Esophagus muscularis mucosa (tissue), 4 donors: ENCODE results near the gene ITPA. TPM values are rescaled to one million over a fixed set of nuclear protein-coding genes. Genes with fewer than 3 reads are reported as not detected.

Experiments
- DNase-seq: peaks from one replicate; pipeline ENCODE4 v3.0.0-alpha.2; 2017; ENCODE audit errors: extremely low spot score
- H3K27ac ChIP-seq, 4 donors: fragments of 200-600 bp; sonication (generic); replicated peaks in 1 of 4; 1 replicate in 3 of 4; 2 replicates in 1 of 4; pipeline ENCODE4 v1.5.1; 2016 to 2019; ENCODE audit warnings: mild to moderate bottlenecking in 1 of 4
- H3K27me3 ChIP-seq, 4 donors: fragments of 200-600 bp; sonication (generic); one replicate each; pipeline versions ENCODE4 v1.5.1 to v1.6.0; 2016 to 2019
- H3K36me3 ChIP-seq, 4 donors: fragments of 200-600 bp; sonication (generic); one replicate each; pipeline ENCODE4 v1.5.1; 2016 to 2019
- H3K4me1 ChIP-seq, 4 donors: fragments of 200-600 bp; sonication (generic); one replicate each; pipeline ENCODE4 v1.5.1; 2016 to 2019
- H3K4me3 ChIP-seq, 4 donors: fragments of 200-600 bp; sonication (generic); 1 replicate in 2 of 4; 2 replicates in 2 of 4; pipeline ENCODE4 v1.5.1; 2016 to 2019; ENCODE audit warnings: mild to moderate bottlenecking in 4 of 4, moderate library complexity in 1 of 4
- H3K9me3 ChIP-seq, 4 donors: fragments of 200-600 bp; sonication (generic); 1 replicate in 3 of 4; 2 replicates in 1 of 4; pipeline ENCODE4 v1.5.1; 2016 to 2019
- CTCF ChIP-seq, 3 experiments: fragments of 200-600 bp in 2 of 3; fragments of 450-650 bp in 1 of 3; sonication (generic) in 2 of 3; IDR thresholded peaks; one replicate each; pipeline ENCODE4 v1.5.1; 2017 to 2019; ENCODE audit warnings: antibody characterized with exemption in 3 of 3, mild to moderate bottlenecking in 2 of 3, moderate library complexity in 1 of 3
- EP300 ChIP-seq: sonication (generic); formaldehyde crosslinking; IDR thresholded peaks from one replicate; pipeline ENCODE4 v1.6.1; 2017; ENCODE audit warnings: antibody characterized with exemption
- POLR2A ChIP-seq: fragments of 450-650 bp; IDR thresholded peaks from one replicate; pipeline ENCODE4 v1.6.1; 2017; ENCODE audit warnings: antibody characterized with exemption, moderate library complexity, mild to moderate bottlenecking, low read depth
- POLR2AphosphoS5 ChIP-seq, 2 donors: sonication (generic); formaldehyde crosslinking; IDR thresholded peaks; one replicate each; pipeline ENCODE4 v1.6.1; 2017; ENCODE audit warnings: antibody characterized with exemption in 2 of 2
- WGBS: methylation state at CpG from one replicate; pipeline ENCODE4 v1.1.5; 2018; 5-methylcytosine and 5-hydroxymethylcytosine counted together
- intact Hi-C: fragments of 100-400 bp; cut with DNase I; formaldehyde crosslinking; loops from one replicate; pipeline ENCODE4 v1.15.1; 2023
- total RNA-seq, 4 donors: library from RNA; depleted of rRNA; stranded (reverse); fragments of >200 nt; gene quantifications; one replicate each; pipeline versions ENCODE4 v1.1.0 to v1.2.1, GENCODE V29; 2016

ITPA gene
- total RNA-seq, 4 donors from 2014 or later: 18.7 to 30.0 (median 27.8) TPM

DNA sequence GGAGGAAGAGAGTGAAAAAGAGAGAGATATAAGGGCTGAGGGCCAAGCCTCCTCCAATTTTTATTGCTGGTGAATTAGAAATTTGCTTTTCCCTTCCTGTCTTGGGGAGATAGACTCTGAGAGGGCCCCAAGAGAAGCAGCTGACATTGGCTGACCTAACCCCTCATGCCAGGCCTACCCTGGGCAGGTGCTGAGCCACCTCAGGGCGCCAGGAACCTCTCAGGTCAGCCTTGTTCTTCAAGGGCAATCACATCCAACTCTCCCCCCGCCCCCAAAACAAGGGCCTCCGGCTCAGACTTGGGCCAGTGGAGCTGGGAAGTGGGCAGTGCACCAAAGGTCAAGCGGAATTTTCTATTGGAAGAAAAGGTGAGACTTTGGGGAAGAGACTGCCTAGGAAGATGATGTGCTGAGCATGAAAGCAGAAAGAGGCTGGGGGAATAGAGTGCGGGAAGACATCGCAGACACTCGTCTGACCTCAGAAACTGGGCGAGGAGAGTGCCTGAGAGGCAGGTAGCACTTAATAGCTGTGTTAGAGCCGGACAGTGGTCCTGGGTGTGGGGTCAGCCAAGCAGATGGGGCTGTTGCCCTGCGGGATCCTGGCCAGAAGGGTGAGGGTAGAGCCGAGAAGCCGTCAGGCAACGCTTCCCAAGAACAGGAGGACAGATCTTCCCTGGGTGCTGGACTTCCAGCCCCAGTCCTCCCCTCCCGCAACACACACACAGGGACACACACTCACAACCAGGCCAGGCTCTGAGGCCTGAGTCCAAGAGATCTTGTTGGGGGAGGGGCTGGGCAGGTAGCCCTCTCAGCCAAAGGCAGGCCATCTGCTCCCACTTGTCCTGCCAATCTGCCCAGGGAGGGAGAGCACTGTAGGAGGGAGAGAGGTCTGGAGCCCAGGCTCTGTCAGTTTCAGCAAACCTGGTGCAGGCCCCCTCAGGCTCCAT is 45.9 kb upstream of the ITPA start:
- intact Hi-C loops: no loop called here
- DNase-seq: no peak

GRCh38 chr20:3164043-3164762 is 45.1 kb upstream of the ITPA start:
- WGBS: 86% methylated on average over 31 of the region's 32 CpGs
- Histone ChIP-seq H3K9me3 (no peaks in the 10 kb centered on the region), H3K27me3 (peaks cover 0 to 16% (median 2%) of the 10 kb centered on the region in 4 donors), H3K4me1 (peaks cover 0 to 21% (median 20%) of the 10 kb centered on the region in 4 donors), H3K36me3 (peaks cover 0 to 4% (median 0%) of the 10 kb centered on the region in 4 donors), H3K4me3 (peak overlapping the region in 2 of 4 donors; percentile 10 to 12), H3K27ac (no peak overlapping the region)
- TF ChIP-seq POLR2AphosphoS5 (IDR thresholded peaks at IDR 0.05) (no peak), POLR2A (no peak), EP300 (no peak), CTCF (IDR thresholded peaks at IDR 0.05) (no peak)
- no peak for DNase-seq
- intact Hi-C loops: no loop called here

More for the DNA sequence above, 45.9 kb upstream of the ITPA start:
- no peak overlapping the region for H3K27ac ChIP-seq
- peaks cover 0 to 9% (median under 1%) of the 10 kb centered on the region in 4 donors for H3K27me3 ChIP-seq
- no peaks in the 10 kb centered on the region for H3K9me3 ChIP-seq
- H3K4me3 ChIP-seq: no peak overlapping the region
- 89% methylated on average over 8 of the region's 14 CpGs for WGBS
- peaks cover 0 to 4% (median 0%) of the 10 kb centered on the region in 4 donors for H3K36me3 ChIP-seq
- TF ChIP-seq EP300 (no peak), CTCF (IDR thresholded peaks at IDR 0.05) (no peak), POLR2AphosphoS5 (IDR thresholded peaks at IDR 0.05) (no peak), POLR2A (no peak)
- H3K4me1 ChIP-seq: peaks cover 5 to 28% (median 26%) of the 10 kb centered on the region in 4 donors

DNA sequence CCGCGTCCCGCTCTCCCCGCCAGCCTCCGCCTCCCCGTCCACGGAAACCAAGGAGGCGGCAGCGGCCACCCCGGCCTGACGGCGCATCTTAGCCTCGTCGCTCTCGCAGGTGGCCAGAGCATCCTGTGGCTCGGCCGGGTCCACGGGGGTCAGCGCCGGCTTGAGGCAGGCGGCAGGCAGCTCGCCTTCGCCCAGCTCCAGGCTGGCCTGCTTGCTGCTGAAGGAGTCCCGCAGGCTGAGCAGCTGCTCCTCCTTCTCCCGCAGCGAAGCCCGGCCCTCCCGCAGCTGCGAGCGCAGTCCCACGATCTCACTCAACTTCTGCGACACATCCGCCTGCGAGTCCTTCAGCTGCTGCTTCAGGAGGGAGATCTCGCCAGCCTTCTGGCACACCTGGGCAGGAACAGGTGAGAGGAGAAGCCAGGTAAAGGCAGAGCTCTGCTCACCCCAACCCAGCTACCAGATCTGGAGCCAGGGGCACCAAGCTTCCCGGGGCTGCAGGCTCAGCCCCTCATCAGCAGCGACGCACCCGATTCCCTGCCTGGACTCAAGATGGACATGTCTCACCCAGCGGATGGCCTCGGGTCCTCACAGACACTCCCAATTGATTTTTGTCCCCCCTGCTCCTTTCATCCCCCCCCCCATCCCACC is 44.4 kb upstream of the ITPA start:
- no peak for DNase-seq
- H3K4me3 ChIP-seq: peak overlapping the region in 2 of 4 donors; percentile 10 to 18
- peaks cover 0 to 21% (median 19%) of the 10 kb centered on the region in 4 donors for H3K4me1 ChIP-seq
- intact Hi-C loops: no loop called here
- H3K9me3 ChIP-seq: no peaks in the 10 kb centered on the region
- H3K27me3 ChIP-seq: peaks cover 0 to 16% (median 2%) of the 10 kb centered on the region in 4 donors
- WGBS: 87% methylated on average over 35 of the region's 41 CpGs
- peak overlapping the region in 1 of 4 donors; percentile 42 for H3K27ac ChIP-seq
- TF ChIP-seq POLR2A (no peak), EP300 (no peak), CTCF (IDR thresholded peaks at IDR 0.05) (no peak), POLR2AphosphoS5 (IDR thresholded peaks at IDR 0.05) (no peak)
- H3K36me3 ChIP-seq: peaks cover 0 to 4% (median 0%) of the 10 kb centered on the region in 4 donors

- peak overlapping the region in 1 of 4 donors; percentile 42 for H3K27ac ChIP-seq
- peaks cover 0 to 16% (median 2%) of the 10 kb centered on the region in 4 donors for H3K27me3 ChIP-seq
- intact Hi-C loops: no loop called here
- 74% methylated on average over 28 of the region's 45 CpGs for WGBS
- H3K36me3 ChIP-seq: peaks cover 0 to 4% (median 0%) of the 10 kb centered on the region in 4 donors
- no peaks in the 10 kb centered on the region for H3K9me3 ChIP-seq
- peaks cover 0 to 17% (median 14%) of the 10 kb centered on the region in 4 donors for H3K4me1 ChIP-seq
- H3K4me3 ChIP-seq: peak overlapping the region in 3 of 4 donors; percentile 10 to 33 (median 18)
- TF ChIP-seq POLR2A: no peak
- no peak for TF ChIP-seq EP300
- no peak for TF ChIP-seq POLR2AphosphoS5 (IDR thresholded peaks at IDR 0.05)
- TF ChIP-seq CTCF (IDR thresholded peaks at IDR 0.05): no peak
- no peak for DNase-seq
Measured at GRCh38 chr20:3165473-3166337, 43.6 kb upstream of the ITPA start.
